Left ventricle myocardium inferior (tissue), 1 donor: Measurements from ENCODE around the gene KCNB1. TPM values are rescaled to one million over a fixed set of nuclear protein-coding genes. Genes with fewer than 3 reads are reported as not detected.

Experiments
- DNase-seq: peaks from one replicate; pipeline ENCODE4 v3.0.0-alpha.2; 2020
- H3K27ac ChIP-seq: fragments of 200-600 bp; replicated peaks from 2 replicates; pipeline ENCODE4 v1.8.0; 2021
- H3K27me3 ChIP-seq: fragments of 200-600 bp; 2 replicates; pipeline ENCODE4 v1.8.0; 2021; ENCODE audit warnings: low read depth
- H3K36me3 ChIP-seq: fragments of 200-600 bp; 2 replicates; pipeline ENCODE4 v1.8.0; 2021
- H3K4me1 ChIP-seq: fragments of 200-600 bp; 2 replicates; pipeline ENCODE4 v1.8.0; 2021
- H3K4me3 ChIP-seq: fragments of 200-600 bp; 2 replicates; pipeline ENCODE4 v1.8.0; 2021; ENCODE audit warnings: mild to moderate bottlenecking, moderate library complexity
- H3K9me3 ChIP-seq: fragments of 200-600 bp; replicated peaks from 2 replicates; pipeline ENCODE4 v1.8.0; 2021
- intact Hi-C: fragments of 100-400 bp; cut with micrococcal nuclease; formaldehyde crosslinking; loops from one replicate; pipeline ENCODE4 v1.11.0; 2022
- total RNA-seq: library from RNA; stranded (reverse); fragmentation: NEBNext Ultra II Directional; extraction: Animal tissue kit (Norgen Biotek cat#: 25700); gene quantifications from one replicate; pipeline ENCODE4 v1.2.1, GENCODE V29; 2021
- TF ChIP-seq, protein P1 (sequence below): fragments of 200-600 bp; IDR thresholded peaks from 2 replicates; pipeline ENCODE4 v1.8.0; 2021; ENCODE audit warnings: antibody characterized with exemption, mild to moderate bottlenecking, borderline replicate concordance
- donor health status: DM: no; HTN: yes; CAD: no; lungs with severe emphysema.

Gene KCNB1
- total RNA-seq, 1 donor from 2014 or later: 0.77 TPM

DNA sequence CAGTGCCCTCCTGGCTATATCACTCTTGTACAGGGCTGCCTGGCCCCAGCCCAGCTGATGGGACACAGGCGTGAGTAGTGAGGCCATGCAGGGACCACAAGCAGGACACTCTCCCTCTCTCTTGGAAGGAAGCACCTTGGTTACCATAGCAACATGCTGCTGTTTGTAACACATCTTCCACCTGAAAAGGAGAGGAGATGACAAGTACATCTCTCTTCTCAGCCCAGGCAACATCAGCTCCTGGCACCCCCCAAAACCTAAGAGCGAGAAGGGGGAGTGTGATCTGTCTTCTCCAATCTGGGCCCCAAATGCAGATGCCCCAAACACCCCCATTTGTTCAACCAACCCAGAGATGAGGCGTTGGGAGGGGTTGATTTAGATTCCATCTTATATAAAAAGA lies 49.9 kb downstream of the KCNB1 start:
- intact Hi-C loops: no loop called here
- H3K4me1 ChIP-seq: peaks cover 10% of the 10 kb centered on the region

DNA sequence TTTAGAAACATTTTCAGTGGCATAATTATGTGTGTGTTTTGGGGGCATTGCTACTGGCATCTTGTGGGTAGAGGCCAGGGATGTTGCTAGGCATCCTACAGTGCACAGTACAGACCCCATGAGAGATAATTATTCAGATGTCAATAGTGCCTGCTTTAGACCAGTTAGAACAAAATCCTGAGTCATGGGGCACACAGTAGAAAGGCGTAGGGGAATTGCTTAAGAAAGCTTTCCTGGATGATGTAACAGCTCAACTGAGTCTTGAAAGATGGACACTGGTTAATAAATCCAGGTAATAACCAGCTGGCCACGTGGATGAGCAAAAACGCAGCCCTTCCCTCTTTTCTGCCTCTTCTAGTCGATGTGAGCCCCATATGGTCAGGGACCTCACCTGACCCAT lies 51.1 kb downstream of the KCNB1 start:
- H3K4me3 ChIP-seq: no peak overlapping the region
- H3K9me3 ChIP-seq: no peaks in the 10 kb centered on the region
- TF ChIP-seq, protein P1, sequence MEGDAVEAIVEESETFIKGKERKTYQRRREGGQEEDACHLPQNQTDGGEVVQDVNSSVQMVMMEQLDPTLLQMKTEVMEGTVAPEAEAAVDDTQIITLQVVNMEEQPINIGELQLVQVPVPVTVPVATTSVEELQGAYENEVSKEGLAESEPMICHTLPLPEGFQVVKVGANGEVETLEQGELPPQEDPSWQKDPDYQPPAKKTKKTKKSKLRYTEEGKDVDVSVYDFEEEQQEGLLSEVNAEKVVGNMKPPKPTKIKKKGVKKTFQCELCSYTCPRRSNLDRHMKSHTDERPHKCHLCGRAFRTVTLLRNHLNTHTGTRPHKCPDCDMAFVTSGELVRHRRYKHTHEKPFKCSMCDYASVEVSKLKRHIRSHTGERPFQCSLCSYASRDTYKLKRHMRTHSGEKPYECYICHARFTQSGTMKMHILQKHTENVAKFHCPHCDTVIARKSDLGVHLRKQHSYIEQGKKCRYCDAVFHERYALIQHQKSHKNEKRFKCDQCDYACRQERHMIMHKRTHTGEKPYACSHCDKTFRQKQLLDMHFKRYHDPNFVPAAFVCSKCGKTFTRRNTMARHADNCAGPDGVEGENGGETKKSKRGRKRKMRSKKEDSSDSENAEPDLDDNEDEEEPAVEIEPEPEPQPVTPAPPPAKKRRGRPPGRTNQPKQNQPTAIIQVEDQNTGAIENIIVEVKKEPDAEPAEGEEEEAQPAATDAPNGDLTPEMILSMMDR: no peak
- H3K36me3 ChIP-seq: no peaks in the 10 kb centered on the region
- DNase-seq: no peak
- no peaks in the 10 kb centered on the region for H3K27me3 ChIP-seq
- no peak overlapping the region for H3K27ac ChIP-seq
- peaks cover 19% of the 10 kb centered on the region for H3K4me1 ChIP-seq
- intact Hi-C loops: no loop called here

More for the DNA sequence above, 49.9 kb downstream of the KCNB1 start:
- no peak overlapping the region for H3K27ac ChIP-seq
- H3K36me3 ChIP-seq: no peaks in the 10 kb centered on the region
- peaks cover 5% of the 10 kb centered on the region for H3K27me3 ChIP-seq
- TF ChIP-seq, protein P1: no peak
- no peak overlapping the region for H3K4me3 ChIP-seq
- no peak for DNase-seq
- no peaks in the 10 kb centered on the region for H3K9me3 ChIP-seq

DNA sequence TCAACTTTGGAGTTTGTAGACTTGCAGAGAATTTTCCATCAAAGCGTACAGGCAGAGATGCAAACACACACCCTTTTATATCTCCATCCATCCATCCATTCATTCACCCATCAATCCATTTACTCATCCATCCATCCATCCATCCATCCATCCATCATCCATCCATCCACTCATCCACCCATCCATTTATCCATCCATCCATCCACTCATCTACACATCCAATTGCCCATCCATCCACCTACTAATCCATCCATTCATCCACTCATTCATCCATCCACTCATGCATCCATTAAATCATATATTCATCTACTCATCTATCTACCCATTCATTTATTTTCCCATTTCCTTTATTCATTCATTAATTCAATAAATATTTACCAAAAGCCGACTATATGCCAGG lies 52.1 kb downstream of the KCNB1 start:
- Histone ChIP-seq H3K27ac (no peak overlapping the region), H3K27me3 (no peaks in the 10 kb centered on the region), H3K36me3 (no peaks in the 10 kb centered on the region), H3K4me1 (peaks cover 29% of the 10 kb centered on the region), H3K4me3 (no peak overlapping the region), H3K9me3 (no peaks in the 10 kb centered on the region)
- intact Hi-C loops: no loop called here
- no peak for DNase-seq
- TF ChIP-seq, protein P1: no peak

DNA sequence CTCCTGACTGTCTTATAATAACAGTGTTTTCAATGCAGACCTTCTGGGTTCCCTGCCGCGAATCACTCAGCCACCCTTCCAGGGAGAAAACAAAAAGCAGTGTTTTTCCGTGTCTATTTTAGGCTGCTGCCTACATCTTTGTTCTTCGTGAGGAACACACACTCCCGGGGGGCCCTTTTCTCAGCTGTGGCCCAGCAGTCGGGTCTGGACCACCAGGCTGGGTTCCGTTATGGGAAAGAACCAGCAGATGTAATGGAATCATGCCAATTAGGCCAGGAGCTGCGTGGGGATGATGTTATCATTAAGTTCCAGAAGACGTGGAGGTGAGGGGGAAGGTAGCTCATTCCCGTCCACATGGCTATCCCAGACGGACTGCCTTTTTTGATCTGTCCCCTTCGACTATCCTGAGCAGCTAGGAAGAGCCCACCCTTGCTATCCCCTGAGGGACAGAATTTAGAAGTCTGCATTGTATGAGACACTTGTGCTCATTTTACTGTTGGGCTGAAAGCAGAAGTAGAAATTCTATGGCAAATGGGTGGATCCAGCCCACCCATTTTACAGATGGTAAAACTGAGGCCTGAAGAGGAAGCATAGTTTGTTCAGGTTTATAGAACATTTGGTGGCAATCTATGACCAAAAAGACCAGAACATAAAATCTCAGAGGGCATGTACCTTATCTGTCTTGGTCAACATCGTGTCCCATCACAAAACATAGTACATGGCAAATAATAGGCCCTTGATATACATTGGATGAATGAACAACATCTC lies 54.5 kb downstream of the KCNB1 start:
- H3K9me3 ChIP-seq: no peaks in the 10 kb centered on the region
- intact Hi-C loops: no loop called here
- peak; percentile 34 for DNase-seq
- H3K4me3 ChIP-seq: peak overlapping the region; percentile 35
- H3K27me3 ChIP-seq: no peaks in the 10 kb centered on the region
- peaks cover 44% of the 10 kb centered on the region for H3K4me1 ChIP-seq
- H3K36me3 ChIP-seq: no peaks in the 10 kb centered on the region
- H3K27ac ChIP-seq: peak overlapping the region; percentile 89
- TF ChIP-seq, protein P1: no peak

DNA sequence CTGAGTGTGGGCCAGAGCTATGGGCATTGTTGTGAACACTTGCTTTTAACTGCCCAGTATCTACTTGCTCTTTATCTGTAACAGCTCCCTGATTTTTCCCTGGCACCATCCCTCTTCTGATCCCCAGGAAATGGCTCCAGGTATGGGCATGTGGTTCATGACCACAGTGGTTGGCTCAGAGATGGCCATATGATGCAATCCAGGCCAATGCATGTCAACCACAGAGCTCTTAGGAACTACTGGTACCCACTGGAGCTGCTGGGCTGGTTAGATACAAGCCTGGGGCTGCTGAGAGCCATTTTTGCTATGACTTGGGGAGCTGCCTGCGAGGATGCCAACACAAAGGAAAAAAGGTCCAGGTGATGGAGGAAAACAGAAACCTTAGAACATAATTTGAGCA lies 55.6 kb downstream of the KCNB1 start:
- intact Hi-C loops: no loop called here
- H3K9me3 ChIP-seq: no peaks in the 10 kb centered on the region
- H3K27ac ChIP-seq: peak overlapping the region; percentile 89
- no peaks in the 10 kb centered on the region for H3K27me3 ChIP-seq
- no peaks in the 10 kb centered on the region for H3K36me3 ChIP-seq
- TF ChIP-seq, protein P1: no peak
- H3K4me1 ChIP-seq: peaks cover 47% of the 10 kb centered on the region
- no peak for DNase-seq
- peak overlapping the region; percentile 35 for H3K4me3 ChIP-seq
